Stimulated activated CD4-positive, alpha-beta T cell treated with anti-CD3 and anti-CD28 coated beads, TNF-alpha, amount 100 ng/mL, for 1 hour (primary cell): ENCODE data around the gene CCDC116.

Experiments
- DNase-seq, 3 donors: peaks; one replicate each; pipeline ENCODE4 v3.0.0-alpha.2; 2020; ENCODE audit warnings: low read depth in 3 of 3, low spot score in 1 of 3

CCDC116 gene

DNA sequence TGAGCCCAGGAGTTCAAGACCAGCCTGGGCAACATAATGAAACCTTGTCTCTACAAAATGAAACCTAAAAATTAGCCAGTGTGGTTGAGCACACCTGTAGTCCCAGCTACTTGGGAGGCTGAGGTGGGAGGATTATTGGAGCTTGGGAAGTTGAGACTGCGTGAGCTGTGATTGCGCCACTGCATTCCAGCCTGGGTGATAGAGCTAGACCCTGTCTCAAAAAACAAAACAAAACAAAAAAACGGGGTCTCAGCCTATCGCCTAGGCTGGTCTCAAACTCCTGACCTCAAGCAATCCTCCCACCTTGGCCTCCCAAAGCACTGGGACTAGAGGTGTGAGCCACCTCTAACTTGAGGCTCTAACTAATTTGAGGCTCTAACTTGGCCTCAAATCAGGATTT, 46.8 kb downstream of the CCDC116 start:
- DNase-seq, result no peak

DNA sequence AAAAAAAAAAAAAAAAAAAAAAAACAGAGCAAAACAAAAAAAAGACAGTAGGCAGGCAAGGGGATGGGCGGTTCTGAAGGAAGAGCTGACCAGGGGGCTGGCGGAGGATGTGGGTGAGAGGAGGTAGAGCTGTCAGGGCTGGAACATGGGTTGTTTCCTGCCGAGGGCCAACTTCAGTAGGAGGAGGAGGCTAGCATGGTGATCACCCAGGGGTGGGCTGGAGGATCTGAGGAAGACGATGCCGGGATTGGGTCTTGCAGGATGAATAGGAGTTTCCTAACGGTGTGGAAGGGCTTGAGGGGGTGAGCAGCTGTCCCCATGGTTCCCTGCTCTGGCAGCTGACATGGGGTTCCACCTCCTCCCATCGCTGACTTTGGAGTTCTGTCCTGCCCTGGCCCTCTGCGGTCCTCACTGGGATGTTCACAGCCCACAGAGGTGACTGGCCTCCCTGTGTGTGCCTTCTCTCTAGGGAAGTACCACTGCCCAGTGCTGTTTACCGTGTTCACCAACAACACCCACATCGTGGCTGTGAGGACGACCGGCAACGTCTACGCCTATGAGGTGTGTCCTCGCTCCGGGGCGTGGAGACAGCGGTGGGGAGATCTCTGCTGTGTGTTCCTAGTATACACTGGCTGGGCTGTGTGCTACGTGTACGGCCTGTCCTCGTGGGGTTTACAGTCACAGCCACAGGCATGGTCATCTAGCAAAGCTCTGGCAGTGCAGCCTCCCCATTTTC, 48.4 kb downstream of the CCDC116 start:
- DNase-seq, result no peak

DNA sequence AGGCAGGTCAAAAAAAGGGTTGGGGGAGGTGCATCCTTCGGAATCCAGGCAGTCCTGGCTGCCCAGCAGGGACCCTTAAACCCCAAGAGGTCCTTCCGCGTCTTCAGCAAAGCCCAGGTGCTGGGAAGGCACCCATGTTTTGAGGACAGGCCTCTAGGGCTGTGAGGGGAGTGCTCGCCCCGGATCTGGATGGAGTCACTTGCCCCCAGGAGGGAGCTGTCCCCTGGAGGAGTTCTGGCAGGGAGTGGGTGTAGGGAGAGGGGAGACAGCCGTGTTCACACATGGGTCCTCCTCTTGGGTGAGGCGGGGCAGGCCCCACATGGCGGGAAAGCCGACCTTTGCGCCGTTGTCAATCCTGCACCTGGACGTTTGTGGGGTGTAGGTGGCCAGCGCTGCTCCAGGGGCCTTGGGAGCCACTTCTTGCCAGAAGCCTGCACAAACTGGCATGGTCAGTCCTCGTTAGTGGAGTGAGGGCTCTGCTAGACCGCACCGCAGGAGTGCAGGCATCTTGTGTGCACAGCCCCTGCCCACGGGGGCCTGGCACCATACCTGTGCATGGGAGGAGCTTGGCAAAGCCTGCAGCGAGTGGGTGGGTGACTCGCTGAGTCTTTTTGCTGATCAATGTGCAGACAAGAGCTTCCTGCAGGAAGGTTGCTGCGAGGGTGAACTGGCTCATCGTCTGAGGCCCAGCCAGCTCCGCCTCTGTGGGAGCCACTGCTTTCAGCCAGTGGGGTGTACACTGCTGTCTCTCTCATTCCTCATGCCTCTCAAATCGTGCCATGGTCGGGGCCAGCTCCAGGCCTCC, 49.2 kb downstream of the CCDC116 start:
- DNase-seq, result no peak

DNA sequence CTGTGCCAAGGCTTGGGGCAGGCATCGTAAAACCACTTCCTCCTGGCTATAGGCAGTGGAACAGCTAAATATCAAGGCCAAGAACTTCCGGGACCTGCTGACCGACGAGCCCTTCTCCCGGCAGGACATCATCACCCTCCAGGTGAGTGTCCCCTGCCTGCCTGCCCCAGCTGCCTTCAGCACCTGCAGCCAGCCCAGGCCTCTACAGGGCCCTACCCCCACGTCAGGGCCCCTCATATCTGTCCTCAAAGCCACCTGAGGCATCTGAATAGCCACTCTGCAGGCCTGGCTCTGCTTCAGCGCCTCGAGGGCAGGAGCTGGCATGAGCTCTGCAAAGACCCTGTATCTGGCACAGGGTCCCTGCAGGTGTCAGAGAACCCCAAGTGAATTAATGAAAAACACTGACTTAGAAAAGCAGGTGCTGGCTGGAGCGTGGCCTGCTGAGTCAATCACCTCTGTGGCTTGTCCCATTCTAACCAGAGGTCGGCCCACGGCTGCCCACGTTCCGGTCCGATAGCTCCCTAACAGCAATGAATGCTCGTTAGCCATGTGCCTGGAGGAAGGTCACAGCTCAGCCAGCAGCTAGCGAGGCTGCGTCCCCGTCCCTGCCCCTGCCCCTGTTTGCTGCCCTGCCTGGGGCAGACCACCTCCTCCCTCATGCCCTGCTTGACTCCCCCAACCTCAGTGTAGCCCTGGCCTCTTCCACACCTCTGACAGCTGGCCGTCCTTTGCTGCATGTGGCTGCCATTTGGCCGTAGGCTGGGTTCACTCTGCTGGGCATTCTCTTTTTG, 50.0 kb downstream of the CCDC116 start:
- no peak for DNase-seq

DNA sequence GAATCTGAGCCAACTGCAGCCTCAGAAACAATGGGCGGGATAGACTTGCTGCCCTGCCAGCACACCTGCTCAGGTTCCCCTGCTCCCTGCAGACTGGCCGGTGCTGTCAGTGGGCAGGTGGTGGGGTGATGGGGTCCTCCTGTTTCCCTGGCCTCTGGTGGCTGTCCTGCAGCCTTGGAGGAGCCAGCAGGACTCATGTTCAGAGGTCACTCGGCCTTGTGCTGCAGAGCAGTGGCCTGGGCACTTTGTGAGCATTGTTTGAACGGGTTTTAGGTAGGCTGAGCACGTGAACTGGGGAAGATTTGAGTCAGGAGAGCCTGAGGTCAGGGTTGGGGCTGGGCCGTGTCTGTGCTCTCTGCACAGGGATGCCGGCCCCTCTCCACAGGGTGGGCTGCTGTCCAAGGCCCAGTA, 50.8 kb downstream of the CCDC116 start:
- no peak for DNase-seq

DNA sequence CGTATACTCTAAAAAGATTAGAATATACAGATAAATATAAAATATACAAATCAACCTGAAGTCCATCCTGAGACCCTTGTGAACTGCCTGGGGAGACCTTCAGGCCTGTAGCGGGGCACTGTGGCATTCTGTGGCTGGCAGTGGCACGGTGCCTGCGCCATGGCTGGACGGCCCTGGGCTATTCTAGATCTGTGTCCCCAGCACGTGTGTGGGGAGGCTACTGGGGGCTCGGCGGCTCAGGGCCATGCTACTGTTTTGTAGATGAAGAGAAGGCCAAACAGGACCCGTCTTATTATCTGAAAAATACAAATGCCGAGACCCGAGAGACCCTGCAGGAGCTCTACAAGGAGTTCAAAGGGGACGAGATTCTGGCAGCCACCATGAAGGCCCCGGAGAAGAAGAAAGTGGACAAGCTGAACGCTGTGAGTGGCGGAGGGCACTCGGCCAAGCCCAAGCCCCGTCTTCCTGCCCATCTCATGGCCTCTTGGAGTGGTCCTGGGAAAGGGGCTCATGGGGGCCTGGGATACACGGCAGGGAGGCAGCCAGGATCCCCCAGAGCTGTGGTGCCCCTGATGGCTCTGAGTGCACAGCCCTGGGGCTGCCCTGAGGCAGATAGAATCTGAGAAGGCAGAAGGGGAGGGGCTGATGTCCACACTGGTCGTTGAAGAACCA, 52.1 kb downstream of the CCDC116 start:
- no peak for DNase-seq

DNA sequence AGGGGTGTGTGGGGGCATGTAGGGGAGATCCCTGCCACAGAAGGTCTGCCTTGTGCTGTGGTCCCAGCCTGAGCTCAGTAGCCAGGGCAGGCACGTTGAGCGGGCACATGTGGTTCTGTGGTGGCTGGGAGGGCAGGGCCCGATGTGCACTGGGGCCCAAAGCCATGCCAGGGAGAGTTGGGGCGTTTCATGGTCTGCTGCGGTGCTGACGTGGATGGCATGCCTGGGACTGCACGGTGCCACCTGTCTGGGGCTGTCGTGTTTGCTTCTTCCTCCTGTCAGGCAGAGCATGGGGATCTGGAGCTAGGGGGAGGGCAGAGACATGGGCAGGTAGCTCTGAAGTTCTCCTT, 52.6 kb downstream of the CCDC116 start:
- no peak for DNase-seq

DNA sequence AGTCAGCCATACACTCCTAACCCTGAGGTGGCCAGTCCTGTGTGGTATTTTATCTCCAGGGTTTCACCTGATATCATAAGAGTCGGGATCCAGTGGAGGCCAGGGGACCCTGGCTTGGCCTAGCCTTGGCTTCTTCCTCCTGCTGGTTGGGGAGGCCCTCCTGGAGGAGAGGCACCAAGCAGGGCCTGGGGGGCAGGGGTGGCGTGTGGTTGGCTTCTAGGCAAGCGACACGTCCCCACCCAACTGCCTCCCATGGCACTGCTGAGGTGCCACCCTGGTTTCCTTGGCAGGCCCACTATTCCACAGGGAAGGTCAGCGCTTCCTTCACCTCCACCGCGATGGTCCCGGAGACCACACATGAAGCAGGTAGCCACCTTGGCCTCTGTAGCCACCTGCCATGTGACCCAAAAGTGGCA, 53.6 kb downstream of the CCDC116 start:
- no peak for DNase-seq
